Endothelial cell of umbilical vein (primary cell): ENCODE data around the gene PRMT1. TPM values are rescaled to one million over a fixed set of nuclear protein-coding genes. Genes with fewer than 3 reads are reported as not detected.

Experiments
- BruUV-seq: library from RNA; stranded (reverse); fragments of 400-500 nt; replicated peaks from 2 replicates; lab custom pipeline; 2021; lab: Mats Ljungman, UMichigan
- CTCF ChIA-PET: fragments of 300-600, 350-600 bp; sonication (Branson Sonifier 250); formaldehyde crosslinking; loops from one replicate; lab custom pipeline; 2021; ENCODE audit warnings: antibody characterized with exemption, inconsistent platforms; lab: Charles Lee
- POLR2A ChIA-PET: fragments of 300-600, 350-600 bp; sonication (Branson Sonifier 250); formaldehyde crosslinking; loops from one replicate; lab custom pipeline; 2021; ENCODE audit warnings: antibody characterized with exemption, inconsistent platforms; lab: Charles Lee
- DNase-seq: peaks from one replicate; pipeline ENCODE4 v3.0.0-alpha.2; 2011; ENCODE audit warnings: low read depth, low spot score
- FAIRE-seq: peaks from 2 replicates; lab custom pipeline; 2011; peaks lifted over from hg19 to GRCh38; lab: Jason Lieb, UNC
- H2AFZ ChIP-seq: 2 replicates; pipeline ENCODE4 v1.6.0; 2012; ENCODE audit warnings: low read depth, low read length, control low read depth, inconsistent platforms
- H3K27ac ChIP-seq: 2 replicates; pipeline ENCODE4 v1.5.1; 2011; ENCODE audit warnings: low read depth, mild to moderate bottlenecking, control low read depth, low read length, moderate library complexity; ENCODE audit not compliant: insufficient read depth
- H3K27me3 ChIP-seq, 2 experiments: 2 replicates each; pipeline versions ENCODE4 v1.6.0 to v1.6.1; 2011; ENCODE audit warnings: low read length in 2 of 2, mixed read lengths in 1 of 2; ENCODE audit not compliant: control insufficient read depth in 2 of 2, insufficient read depth in 2 of 2
- H3K36me3 ChIP-seq, 2 experiments: 2 replicates in 1 of 2; 3 replicates in 1 of 2; pipeline ENCODE4 v1.5.1; 2011; ENCODE audit warnings: low read length in 2 of 2, mild to moderate bottlenecking in 1 of 2, moderate library complexity in 1 of 2; ENCODE audit not compliant: control insufficient read depth in 2 of 2, insufficient read depth in 2 of 2; ENCODE audit errors: extremely low read depth in 1 of 2
- H3K4me1 ChIP-seq: 3 replicates; pipeline ENCODE4 v1.5.1; 2011; ENCODE audit warnings: mild to moderate bottlenecking, low read length; ENCODE audit not compliant: control insufficient read depth, insufficient read depth; ENCODE audit errors: extremely low read depth
- H3K4me2 ChIP-seq: 2 replicates; pipeline ENCODE4 v1.6.1; 2011; ENCODE audit warnings: low read length, control low read depth, mixed read lengths; ENCODE audit not compliant: insufficient read depth
- H3K4me3 ChIP-seq, 3 experiments: fragments of 200-600 bp in 1 of 3; sonication (generic), shearing (Covaris generic) in 1 of 3; replicated peaks in 1 of 3; 2 replicates each; pipeline ENCODE4 v1.5.1; 2011 to 2016; ENCODE audit warnings: control low read depth in 3 of 3, low read length in 3 of 3, mild to moderate bottlenecking in 2 of 3, inconsistent platforms in 1 of 3, low read depth in 1 of 3, moderate library complexity in 1 of 3; ENCODE audit not compliant: insufficient read depth in 1 of 3
- H3K79me2 ChIP-seq: 2 replicates; pipeline ENCODE4 v1.6.0; 2012; ENCODE audit warnings: low read length, inconsistent platforms; ENCODE audit not compliant: control insufficient read depth, insufficient read depth
- H3K9ac ChIP-seq: replicated peaks from 2 replicates; pipeline ENCODE3; 2011; ENCODE audit warnings: low read length, control low read depth; ENCODE audit not compliant: insufficient read depth; ENCODE audit errors: extremely low read depth
- H3K9me1 ChIP-seq: replicated peaks from 3 replicates; pipeline ENCODE4 v1.6.0; 2011; ENCODE audit warnings: mild to moderate bottlenecking, low read length; ENCODE audit not compliant: control insufficient read depth, insufficient read depth; ENCODE audit errors: extremely low read depth
- H3K9me3 ChIP-seq: replicated peaks from 2 replicates; pipeline ENCODE4 v1.5.1; 2012; ENCODE audit warnings: low read length, inconsistent platforms; ENCODE audit not compliant: control insufficient read depth, insufficient read depth
- H4K20me1 ChIP-seq: replicated peaks from 2 replicates; pipeline ENCODE3; 2011; ENCODE audit warnings: mild to moderate bottlenecking, low read length; ENCODE audit not compliant: control insufficient read depth, insufficient read depth; ENCODE audit errors: extremely low read depth
- EZH2 ChIP-seq: IDR thresholded peaks from 2 replicates; pipeline ENCODE4 v1.6.1; 2012; ENCODE audit warnings: borderline replicate concordance, low read depth, mild to moderate bottlenecking, moderate library complexity, low read length, inconsistent platforms; ENCODE audit not compliant: severe bottlenecking
- FOS ChIP-seq: IDR thresholded peaks from 2 replicates; pipeline ENCODE4 v1.6.1; 2011; ENCODE audit warnings: mild to moderate bottlenecking, low read length, moderate library complexity, borderline replicate concordance; ENCODE audit not compliant: insufficient read depth
- GATA2 ChIP-seq: IDR thresholded peaks from 2 replicates; pipeline ENCODE4 v1.7.0; 2011; ENCODE audit warnings: low read depth, mild to moderate bottlenecking, moderate library complexity, mixed read lengths, low read length; ENCODE audit not compliant: insufficient read length, insufficient read depth
- JUN ChIP-seq: IDR thresholded peaks from 2 replicates; pipeline ENCODE4 v1.6.1; 2011; ENCODE audit warnings: borderline replicate concordance, low read depth; ENCODE audit not compliant: insufficient read length, insufficient read depth
- MYC ChIP-seq: IDR thresholded peaks from one replicate; pipeline ENCODE4 v1.6.1; 2011; ENCODE audit warnings: mild to moderate bottlenecking, low read depth, low read length
- POLR2A ChIP-seq: IDR thresholded peaks from 2 replicates; pipeline ENCODE4 v1.6.1; 2012; ENCODE audit warnings: low read depth, mild to moderate bottlenecking, control low read depth, low read length
- POLR2AphosphoS5 ChIP-seq: IDR thresholded peaks from 2 replicates; pipeline ENCODE4 v1.6.1; 2012; ENCODE audit warnings: low read depth, mild to moderate bottlenecking, control low read depth, low read length, moderate library complexity; ENCODE audit not compliant: insufficient read depth
- dilution Hi-C: fragments of 300-500 bp; cut with MboI; formaldehyde crosslinking; loops from one replicate; pipeline ENCODE4 v1.15.0; 2019; ENCODE audit warnings: low sequenced_read_pairs; ENCODE audit not compliant: extremely low pct_ligation_motif_present
- intact Hi-C: fragments of 100-400 bp; cut with micrococcal nuclease; formaldehyde crosslinking; loops from one replicate; pipeline ENCODE4 v1.10.0; 2022
- polyA plus RNA-seq, 4 experiments: library from polyadenylated mRNA; depleted of rRNA in 3 of 4; stranded (reverse) in 3 of 4; unstranded in 1 of 4; fragments of >200 nt; gene quantifications; 2 replicates each; pipeline versions ENCODE4 v1.2.1 to v1.2.3, GENCODE V29; 2011 to 2012; ENCODE audit warnings: missing spikeins in 1 of 4
- total RNA-seq: library from RNA; stranded (reverse); gene quantifications from 2 replicates; pipeline ENCODE4 v1.2.3, GENCODE V29; 2021
- TF ChIP-seq, protein P1 (sequence below), 2 donors: IDR thresholded peaks; 1 replicate in 1 of 2; 2 replicates in 1 of 2; pipeline ENCODE4 v1.5.1; 2011; ENCODE audit warnings: low read length in 2 of 2, mild to moderate bottlenecking in 2 of 2, moderate library complexity in 2 of 2, control low read depth in 1 of 2, inconsistent platforms in 1 of 2, low read depth in 1 of 2; ENCODE audit not compliant: insufficient read depth in 1 of 2; ENCODE audit errors: extremely low read depth in 1 of 2
- TF ChIP-seq, protein P2 (sequence below): IDR thresholded peaks from 2 replicates; pipeline ENCODE4 v1.6.1; 2011; ENCODE audit not compliant: insufficient read depth, insufficient read length

The PRMT1 gene
- total and polyA plus RNA-seq, 2 donors (not counting 3 experiments of a cell fraction or from before 2014, with no cell fraction given) = 242 to 542 TPM

DNA sequence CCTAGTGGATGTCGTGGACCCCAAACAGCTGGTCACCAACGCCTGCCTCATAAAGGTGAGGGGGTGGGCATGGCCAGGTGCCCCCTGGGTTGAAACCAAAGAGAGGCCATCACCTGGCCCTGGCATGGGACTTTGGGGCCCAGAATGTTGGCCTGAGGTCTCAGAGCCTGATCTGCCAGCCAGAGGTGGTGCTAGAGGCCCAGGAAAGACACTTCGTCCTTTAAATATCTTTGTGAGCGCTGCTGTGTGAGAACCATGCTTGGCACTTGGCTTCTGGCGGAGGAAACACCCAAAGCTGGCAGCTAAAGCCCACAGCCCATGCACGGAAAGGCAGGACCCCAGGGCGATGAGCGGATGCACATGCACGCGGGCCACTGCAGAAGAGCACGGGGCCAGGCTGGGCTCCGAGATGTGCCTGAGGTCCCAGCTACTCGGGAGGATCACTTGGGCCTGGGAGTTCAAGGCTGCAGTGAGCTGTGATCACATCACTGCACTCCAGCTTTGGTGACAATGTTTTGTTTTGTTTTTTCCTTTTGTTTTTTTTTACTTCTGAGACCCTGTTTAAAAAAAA is 8.0 kb downstream of the PRMT1 start:
- Histone ChIP-seq H3K79me2 (peaks cover 19% of the 10 kb centered on the region), H3K9me3 (no peaks in the 10 kb centered on the region), H3K4me2 (no peak overlapping the region), H3K9me1 (no peaks in the 10 kb centered on the region), H3K27ac (no peak overlapping the region), H3K27me3 (no peaks in the 10 kb centered on the region), H3K9ac (no peak overlapping the region), H2AFZ (no peak overlapping the region), H3K36me3 (peaks cover 8 to 34% of the 10 kb centered on the region in 2 experiments), H4K20me1 (no peaks in the 10 kb centered on the region), H3K4me3 (no peak overlapping the region), H3K4me1 (peaks cover 36% of the 10 kb centered on the region)
- dilution Hi-C loops (no loop called here), intact Hi-C loops (loop anchor here (5.0 kb wide), 1 partner anchor 122 kb away; no protein-coding TSS in a partner anchor)
- no TSS peak for BruUV-seq
- DNase-seq = no peak
- no peak for TF ChIP-seq JUN
- TF ChIP-seq EZH2 = no peak
- TF ChIP-seq POLR2A = no peak
- no peak for TF ChIP-seq GATA2
- TF ChIP-seq MYC = no peak
- no peak for TF ChIP-seq POLR2AphosphoS5
- CTCF ChIA-PET = interaction anchor here (1.0 kb wide), 1 partner anchor 13 kb away, joined by 3 read pairs; no protein-coding TSS in a partner anchor
- no peak for FAIRE-seq
- POLR2A ChIA-PET = no interaction called here

DNA sequence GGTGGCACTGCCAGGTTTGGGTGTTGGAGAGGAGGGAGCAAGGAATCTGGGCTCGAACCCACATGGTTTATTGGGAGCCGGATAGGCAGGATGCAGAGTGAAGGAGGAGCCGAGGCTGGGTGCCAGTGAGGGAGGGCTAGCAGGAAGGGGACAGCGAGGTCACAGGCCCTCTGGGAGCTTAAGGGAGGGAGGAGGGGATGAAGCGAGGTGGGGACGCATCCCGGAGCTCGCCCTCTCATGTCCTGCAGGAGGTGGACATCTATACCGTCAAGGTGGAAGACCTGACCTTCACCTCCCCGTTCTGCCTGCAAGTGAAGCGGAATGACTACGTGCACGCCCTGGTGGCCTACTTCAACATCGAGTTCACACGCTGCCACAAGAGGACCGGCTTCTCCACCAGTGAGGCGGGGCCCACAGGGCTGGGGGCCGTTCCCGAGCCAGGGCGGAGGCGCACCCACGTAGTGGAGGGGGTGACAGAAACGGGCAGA is 8.8 kb downstream of the PRMT1 start:
- TF ChIP-seq POLR2AphosphoS5 = no peak
- no peak for TF ChIP-seq FOS
- TF ChIP-seq, protein P1, sequence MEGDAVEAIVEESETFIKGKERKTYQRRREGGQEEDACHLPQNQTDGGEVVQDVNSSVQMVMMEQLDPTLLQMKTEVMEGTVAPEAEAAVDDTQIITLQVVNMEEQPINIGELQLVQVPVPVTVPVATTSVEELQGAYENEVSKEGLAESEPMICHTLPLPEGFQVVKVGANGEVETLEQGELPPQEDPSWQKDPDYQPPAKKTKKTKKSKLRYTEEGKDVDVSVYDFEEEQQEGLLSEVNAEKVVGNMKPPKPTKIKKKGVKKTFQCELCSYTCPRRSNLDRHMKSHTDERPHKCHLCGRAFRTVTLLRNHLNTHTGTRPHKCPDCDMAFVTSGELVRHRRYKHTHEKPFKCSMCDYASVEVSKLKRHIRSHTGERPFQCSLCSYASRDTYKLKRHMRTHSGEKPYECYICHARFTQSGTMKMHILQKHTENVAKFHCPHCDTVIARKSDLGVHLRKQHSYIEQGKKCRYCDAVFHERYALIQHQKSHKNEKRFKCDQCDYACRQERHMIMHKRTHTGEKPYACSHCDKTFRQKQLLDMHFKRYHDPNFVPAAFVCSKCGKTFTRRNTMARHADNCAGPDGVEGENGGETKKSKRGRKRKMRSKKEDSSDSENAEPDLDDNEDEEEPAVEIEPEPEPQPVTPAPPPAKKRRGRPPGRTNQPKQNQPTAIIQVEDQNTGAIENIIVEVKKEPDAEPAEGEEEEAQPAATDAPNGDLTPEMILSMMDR (IDR thresholded peaks at IDR 0.05; ENCODE audit: extremely low read depth in 1 of 2, insufficient read depth in 1 of 2, low read depth in 1 of 2, low read length in 2 of 2) = no peak
- TF ChIP-seq GATA2 = no peak
- no peak for TF ChIP-seq MYC
- no peak for TF ChIP-seq POLR2A
- no peak for TF ChIP-seq EZH2
- no peak for TF ChIP-seq JUN
- TF ChIP-seq, protein P2, sequence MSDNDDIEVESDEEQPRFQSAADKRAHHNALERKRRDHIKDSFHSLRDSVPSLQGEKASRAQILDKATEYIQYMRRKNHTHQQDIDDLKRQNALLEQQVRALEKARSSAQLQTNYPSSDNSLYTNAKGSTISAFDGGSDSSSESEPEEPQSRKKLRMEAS = no peak
- no peaks in the 10 kb centered on the region for H3K27me3 ChIP-seq
- DNase-seq (no peak), FAIRE-seq (no peak)
- no peaks in the 10 kb centered on the region for H3K9me1 ChIP-seq
- intact Hi-C loops (loop anchor here (5.0 kb wide), 1 partner anchor 121 kb away; no protein-coding TSS in a partner anchor), dilution Hi-C loops (no loop called here)
- no peak overlapping the region for H3K9ac ChIP-seq
- BruUV-seq = no TSS peak
- no peak overlapping the region for H3K27ac ChIP-seq
- no peaks in the 10 kb centered on the region for H4K20me1 ChIP-seq
- H3K4me1 ChIP-seq = peaks cover 37% of the 10 kb centered on the region
- H3K4me3 ChIP-seq = no peak overlapping the region
- peaks cover 8 to 34% of the 10 kb centered on the region in 2 experiments for H3K36me3 ChIP-seq
- ChIA-PET CTCF (interaction anchor here (1.0 kb wide), 1 partner anchor 13 kb away, joined by 3 read pairs; no protein-coding TSS in a partner anchor), POLR2A (no interaction called here)
- H3K79me2 ChIP-seq = peaks cover 11% of the 10 kb centered on the region
- no peak overlapping the region for H3K4me2 ChIP-seq
- H2AFZ ChIP-seq = no peak overlapping the region
- no peaks in the 10 kb centered on the region for H3K9me3 ChIP-seq
